Measurements from ENCODE around the gene PKP4. TPM values are rescaled to one million over a fixed set of nuclear protein-coding genes. Genes with fewer than 3 reads are reported as not detected.
A peak's percentile ranks its signal among the peaks of the same experiment; 100 is the strongest.

Gene PKP4
- total RNA-seq, 1 donor from 2014 or later, result 41.6 TPM

DNA sequence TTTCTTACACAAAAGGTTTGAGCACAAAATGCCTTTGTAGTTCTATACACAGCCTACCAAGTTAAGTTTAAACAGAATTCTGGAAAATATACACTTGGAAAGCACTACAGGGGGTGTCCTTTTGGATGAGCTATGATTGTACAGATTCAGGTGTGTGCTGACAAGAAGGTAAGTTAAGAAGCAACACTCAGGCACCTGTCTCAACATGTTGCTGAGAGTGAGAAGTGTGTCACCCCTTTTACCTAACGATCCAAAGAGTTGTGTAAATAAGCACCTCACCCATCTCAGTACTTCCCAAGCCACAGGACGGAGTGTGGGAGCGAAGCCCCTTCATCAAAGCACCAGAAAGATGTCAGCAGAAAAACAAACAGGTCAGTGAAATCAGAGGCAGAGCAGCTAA is 228.9 kb downstream of the PKP4 start:
- no peaks in the 10 kb centered on the region for H3K27me3 ChIP-seq (ENCODE audit: control insufficient read depth, insufficient read depth, low read length)
- no peak for TF ChIP-seq CTCF (IDR thresholded peaks at IDR 0.05; ENCODE audit: insufficient read depth, low read length, severe bottlenecking)
- peak; percentile 94 for DNase-seq (ENCODE audit: low read depth)
- H3K36me3 ChIP-seq (ENCODE audit: control insufficient read depth, insufficient read depth, low read length), result no peaks in the 10 kb centered on the region
- FAIRE-seq, result no peak
- H3K4me3 ChIP-seq (ENCODE audit: low read depth, low read length), result no peak overlapping the region

DNA sequence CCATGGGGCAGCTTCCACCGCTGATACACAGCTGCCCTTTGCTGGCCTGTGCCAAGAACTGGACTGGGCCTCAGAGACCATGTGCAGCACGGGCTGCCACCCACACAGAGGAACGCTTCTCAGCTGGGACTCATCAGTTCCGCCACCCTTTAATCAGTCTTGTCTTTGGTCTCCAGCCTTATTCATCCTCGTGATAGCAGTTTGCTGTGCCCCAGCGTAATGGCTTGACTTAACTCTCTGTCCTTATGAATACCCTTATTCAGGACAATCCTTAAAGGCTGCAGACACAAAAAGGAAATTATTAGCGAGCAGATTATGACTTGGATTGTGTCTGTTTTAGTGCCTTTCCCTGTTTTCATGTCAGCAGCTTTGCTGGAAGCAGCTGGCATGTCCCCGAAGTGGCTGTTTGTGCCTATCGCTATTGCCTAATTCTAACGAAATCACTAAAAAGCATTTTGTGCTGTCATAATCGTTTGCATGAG is 229.5 kb downstream of the PKP4 start:
- DNase-seq (ENCODE audit: low read depth) (no peak), FAIRE-seq (no peak)
- no peak overlapping the region for H3K4me3 ChIP-seq (ENCODE audit: low read depth, low read length)
- H3K27me3 ChIP-seq (ENCODE audit: control insufficient read depth, insufficient read depth, low read length), result no peaks in the 10 kb centered on the region
- no peak for TF ChIP-seq CTCF (IDR thresholded peaks at IDR 0.05; ENCODE audit: insufficient read depth, low read length, severe bottlenecking)
- H3K36me3 ChIP-seq (ENCODE audit: control insufficient read depth, insufficient read depth, low read length), result no peaks in the 10 kb centered on the region

DNA sequence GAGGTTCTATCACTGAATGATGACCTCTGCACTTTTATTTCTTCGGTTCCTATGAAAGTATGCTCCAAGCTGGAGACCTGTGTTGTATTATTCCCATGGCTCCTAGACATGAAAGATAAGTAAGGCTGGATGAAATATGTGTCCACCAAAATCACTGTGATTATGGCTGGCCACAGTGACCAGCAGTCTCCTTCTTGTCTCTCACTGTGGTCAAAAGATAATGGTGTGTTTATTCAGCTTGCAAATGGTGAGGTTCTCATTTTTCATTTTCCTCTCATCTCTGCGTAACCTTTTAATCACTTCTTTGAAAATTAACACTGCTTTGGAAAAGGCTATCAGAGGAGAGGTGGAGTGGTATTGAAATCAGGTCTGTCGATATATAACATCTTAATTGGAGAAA is 230.6 kb downstream of the PKP4 start:
- DNase-seq (ENCODE audit: low read depth) (no peak), FAIRE-seq (no peak)
- TF ChIP-seq CTCF (IDR thresholded peaks at IDR 0.05; ENCODE audit: insufficient read depth, low read length, severe bottlenecking), result no peak
- no peaks in the 10 kb centered on the region for H3K27me3 ChIP-seq (ENCODE audit: control insufficient read depth, insufficient read depth, low read length)
- H3K36me3 ChIP-seq (ENCODE audit: control insufficient read depth, insufficient read depth, low read length), result no peaks in the 10 kb centered on the region
- H3K4me3 ChIP-seq (ENCODE audit: low read depth, low read length), result no peak overlapping the region

- Histone ChIP-seq H3K4me3 (ENCODE audit: low read depth, low read length) (no peak overlapping the region), H3K27me3 (ENCODE audit: control insufficient read depth, insufficient read depth, low read length) (no peaks in the 10 kb centered on the region), H3K36me3 (ENCODE audit: control insufficient read depth, insufficient read depth, low read length) (no peaks in the 10 kb centered on the region)
- no peak for TF ChIP-seq CTCF (IDR thresholded peaks at IDR 0.05; ENCODE audit: insufficient read depth, low read length, severe bottlenecking)
- FAIRE-seq (no peak), DNase-seq (ENCODE audit: low read depth) (peak; percentile 87)
Measured at GRCh38 chr2:158688721-158689120, 232.0 kb downstream of the PKP4 start.

- Histone ChIP-seq H3K36me3 (ENCODE audit: control insufficient read depth, insufficient read depth, low read length) (no peaks in the 10 kb centered on the region), H3K27me3 (ENCODE audit: control insufficient read depth, insufficient read depth, low read length) (no peaks in the 10 kb centered on the region), H3K4me3 (ENCODE audit: low read depth, low read length) (no peak overlapping the region)
- no peak for TF ChIP-seq CTCF (IDR thresholded peaks at IDR 0.05; ENCODE audit: insufficient read depth, low read length, severe bottlenecking)
- DNase-seq (ENCODE audit: low read depth) (no peak), FAIRE-seq (peak; percentile 75)
Measured at GRCh38 chr2:158689391-158689790, 232.6 kb downstream of the PKP4 start.

GRCh38 chr2:158690823-158691222 is 234.1 kb downstream of the PKP4 start:
- DNase-seq (ENCODE audit: low read depth), result no peak
- no peak for FAIRE-seq
- TF ChIP-seq CTCF (IDR thresholded peaks at IDR 0.05; ENCODE audit: insufficient read depth, low read length, severe bottlenecking), result no peak
- Histone ChIP-seq H3K4me3 (ENCODE audit: low read depth, low read length) (no peak overlapping the region), H3K36me3 (ENCODE audit: control insufficient read depth, insufficient read depth, low read length) (no peaks in the 10 kb centered on the region), H3K27me3 (ENCODE audit: control insufficient read depth, insufficient read depth, low read length) (no peaks in the 10 kb centered on the region)

Measured in bronchial epithelial cell (primary cell).